GM23338 (cell line): Measurements from ENCODE around the gene MAP1LC3B2. TPM values are rescaled to one million over a fixed set of nuclear protein-coding genes. Genes with fewer than 3 reads are reported as not detected.
A peak's percentile ranks its signal among the peaks of the same experiment; 100 is the strongest.

Source experiments
- ATAC-seq: fragments of 200-7000 bp; cut with Tn5 transposase; 3 replicates; pipeline ENCODE4 v1.9.1; 2020
- DNase-seq: peaks from one replicate; pipeline ENCODE4 v3.0.0-alpha.2; 2015; ENCODE audit warnings: low spot score
- H2AFZ ChIP-seq: fragments of 200-600 bp; sonication (generic); 2 replicates; pipeline ENCODE4 v1.8.0; 2016; ENCODE audit warnings: antibody characterized with exemption, mild to moderate bottlenecking, moderate library complexity
- H3F3A ChIP-seq: fragments of 200-600 bp; sonication (generic); replicated peaks from 2 replicates; pipeline ENCODE4 v1.8.0; 2017; ENCODE audit warnings: antibody characterized with exemption, mixed run types, low read depth
- H3K27ac ChIP-seq: fragments of 200-600 bp; sonication (generic); 2 replicates; pipeline ENCODE4 v1.6.1; 2016; ENCODE audit warnings: low read depth
- H3K27me3 ChIP-seq: fragments of 200-600 bp; sonication (generic); 2 replicates; pipeline ENCODE4 v1.8.0; 2016; ENCODE audit warnings: mild to moderate bottlenecking, mixed run types, moderate library complexity; ENCODE audit not compliant: insufficient read depth
- H3K36me3 ChIP-seq: fragments of 200-600 bp; sonication (generic); 2 replicates; pipeline ENCODE4 v1.8.0; 2016; ENCODE audit warnings: mild to moderate bottlenecking; ENCODE audit not compliant: insufficient read depth
- H3K4me1 ChIP-seq: fragments of 200-600 bp; sonication (generic); 2 replicates; pipeline ENCODE4 v1.8.0; 2016; ENCODE audit warnings: mild to moderate bottlenecking, moderate library complexity; ENCODE audit not compliant: insufficient read depth
- H3K4me2 ChIP-seq: fragments of 200-600 bp; sonication (generic); 2 replicates; pipeline ENCODE4 v1.7.1; 2017; ENCODE audit warnings: mixed run types
- H3K4me3 ChIP-seq: fragments of 200-600 bp; sonication (generic); 2 replicates; pipeline ENCODE4 v1.6.1; 2016; ENCODE audit warnings: mixed run types
- H3K79me2 ChIP-seq: fragments of 200-600 bp; sonication (generic); replicated peaks from 2 replicates; pipeline ENCODE4 v1.8.0; 2017; ENCODE audit warnings: mild to moderate bottlenecking; ENCODE audit not compliant: insufficient read depth
- H3K9me2 ChIP-seq: fragments of 200-600 bp; sonication (generic); 2 replicates; pipeline ENCODE4 v1.8.0; 2017; ENCODE audit not compliant: insufficient read depth
- H4K20me1 ChIP-seq: fragments of 200-600 bp; sonication (generic); replicated peaks from 2 replicates; pipeline ENCODE4 v1.8.0; 2017; ENCODE audit warnings: mild to moderate bottlenecking; ENCODE audit not compliant: insufficient read depth
- H3K27ac Mint-ChIP-seq: 2 replicates; pipeline ENCODE4 v1.8.0; 2020; ENCODE audit warnings: inconsistent platforms, mild to moderate bottlenecking, moderate library complexity, mixed read lengths
- H3K27me3 Mint-ChIP-seq: 3 replicates; pipeline ENCODE4 v1.8.0; 2022; ENCODE audit warnings: low read depth, mild to moderate bottlenecking, moderate library complexity, mixed read lengths, inconsistent platforms; ENCODE audit not compliant: insufficient read depth, poor library complexity
- H3K36me3 Mint-ChIP-seq: 3 replicates; pipeline ENCODE4 v1.8.0; 2021; ENCODE audit warnings: low read depth, mild to moderate bottlenecking, inconsistent platforms, moderate library complexity, mixed read lengths
- H3K4me1 Mint-ChIP-seq: 3 replicates; pipeline ENCODE4 v1.8.0; 2020; ENCODE audit warnings: mild to moderate bottlenecking, inconsistent platforms, mixed read lengths
- H3K4me3 Mint-ChIP-seq: 3 replicates; pipeline ENCODE4 v1.8.0; 2021; ENCODE audit warnings: moderate library complexity, mild to moderate bottlenecking, inconsistent platforms, mixed read lengths
- H3K9me3 Mint-ChIP-seq: 3 replicates; pipeline ENCODE4 v1.8.0; 2020; ENCODE audit warnings: moderate library complexity, mild to moderate bottlenecking, inconsistent platforms, mixed read lengths
- CREB1 ChIP-seq: fragments of 250-450 bp; sonication (Bioruptor Pico); IDR thresholded peaks from 2 replicates; pipeline ENCODE4 v1.5.0; 2020; ENCODE audit warnings: low read depth, mild to moderate bottlenecking, moderate library complexity
- CTCF ChIP-seq, 2 experiments: fragments of 200-600 bp in 1 of 2; sonication (generic) in 1 of 2; conservative IDR thresholded peaks; 2 replicates each; pipeline versions ENCODE4 v1.5.1 to v1.6.1; 2016 to 2017; ENCODE audit warnings: antibody characterized with exemption in 2 of 2, low read depth in 2 of 2, mild to moderate bottlenecking in 2 of 2, moderate library complexity in 1 of 2
- JUNB ChIP-seq: IDR thresholded peaks from one replicate; pipeline ENCODE4 v1.6.1; 2016; ENCODE audit warnings: antibody characterized with exemption; ENCODE audit not compliant: unreplicated experiment
- NANOG ChIP-seq: IDR thresholded peaks from 2 replicates; pipeline ENCODE4 v1.6.1; 2016; ENCODE audit warnings: antibody characterized with exemption, borderline replicate concordance
- POLR2AphosphoS5 ChIP-seq: IDR thresholded peaks from 2 replicates; pipeline ENCODE4 v1.6.1; 2016; ENCODE audit warnings: antibody characterized with exemption, low read depth
- ZNF462 ChIP-seq: fragments of 250-450 bp; sonication (Bioruptor Pico); IDR thresholded peaks from 2 replicates; pipeline ENCODE4 v1.5.0; 2020; ENCODE audit warnings: mild to moderate bottlenecking, moderate library complexity
- polyA plus RNA-seq: library from polyadenylated mRNA; unstranded; fragments of >200 nt; fragmentation: Nextera tagmentation; extraction: Ambion mirVana; gene quantifications from 2 replicates; pipeline ENCODE4 v1.2.1, GENCODE V29; 2016
- total RNA-seq: library from RNA; depleted of rRNA; stranded (reverse); fragments of >200 nt; shearing (Covaris generic); gene quantifications from 2 replicates; pipeline ENCODE4 v1.2.3, GENCODE V29; 2014

Gene MAP1LC3B2
- total and polyA plus RNA-seq, 2 experiments from 2014 or later: 1.3 to 6.7 TPM

GRCh38 chr12:116532986-116533342 lies 26.2 kb upstream of the MAP1LC3B2 start (continued):
- no peak for TF ChIP-seq CTCF (conservative IDR thresholded peaks at IDR 0.05; ENCODE audit: low read depth in 2 of 2)
- TF ChIP-seq ZNF462 (CRISPR knock-in tag): 0 out of 2 replicates have a peak, but pooled peaks have one; percentile 7

- peak overlapping the region; percentile 71 for H3K4me3 Mint-ChIP-seq
- peak; percentile 94 for DNase-seq
- no peak for TF ChIP-seq NANOG
- TF ChIP-seq CREB1 (CRISPR knock-in tag): no peak
- TF ChIP-seq JUNB: no peak
- peak; percentile 83 for TF ChIP-seq POLR2AphosphoS5
- 0 out of 2 replicates have a peak, but pooled peaks cover 3% of the 10 kb centered on the region for H3K9me2 ChIP-seq
- no peaks in the 10 kb centered on the region for H3K27me3 ChIP-seq
- H3F3A ChIP-seq: 0 out of 2 replicates have a peak, but pooled peaks cover 7% of the 10 kb centered on the region
- H3K27me3 Mint-ChIP-seq: peaks cover 16% of the 10 kb centered on the region
- peaks cover 32% of the 10 kb centered on the region for H3K4me1 Mint-ChIP-seq
- H3K36me3 Mint-ChIP-seq: no peaks in the 10 kb centered on the region; the same call in 2 of the 3 replicates
- ATAC-seq: peak; percentile 87
- H3K27ac Mint-ChIP-seq: peak overlapping the region; percentile 91
- peaks cover 8% of the 10 kb centered on the region; the same call in 1 of the 2 replicates for H3K4me1 ChIP-seq
- H3K27ac ChIP-seq: peak overlapping the region; percentile 91
- H3K4me2 ChIP-seq: peak overlapping the region; percentile 94
- no peaks in the 10 kb centered on the region for H4K20me1 ChIP-seq
- H3K9me3 Mint-ChIP-seq: no peaks in the 10 kb centered on the region
- no peaks in the 10 kb centered on the region for H3K36me3 ChIP-seq
- no peaks in the 10 kb centered on the region for H3K79me2 ChIP-seq
- peak overlapping the region; percentile 90 for H3K4me3 ChIP-seq
- H2AFZ ChIP-seq: peak overlapping the region; percentile 88
These were observed 25.6 kb upstream of the MAP1LC3B2 start for GRCh38 chr12:116533343-116534251.
